Thyroid gland (tissue), 4 donors: ENCODE data around the gene ROBO4.

ENCODE experiments used
- CTCF ChIP-seq, 6 experiments: fragments of 200-600 bp in 3 of 6; fragments of 450-650 bp in 3 of 6; sonication (generic) in 3 of 6; IDR thresholded peaks; one replicate each; pipeline ENCODE4 v1.5.1; 2016 to 2019; ENCODE audit warnings: antibody characterized with exemption in 6 of 6, mild to moderate bottlenecking in 2 of 6, inconsistent platforms in 1 of 6, moderate library complexity in 1 of 6
- POLR2A ChIP-seq, 2 donors: fragments of 450-650 bp; IDR thresholded peaks; one replicate each; pipeline ENCODE4 v1.6.1; 2017; ENCODE audit warnings: antibody characterized with exemption in 2 of 2, mild to moderate bottlenecking in 2 of 2, moderate library complexity in 1 of 2

- no peak for TF ChIP-seq CTCF (IDR thresholded peaks at IDR 0.05)
- TF ChIP-seq POLR2A (IDR thresholded peaks at IDR 0.05), result no peak
Measured at GRCh38 chr11:124943254-124943616, 45.6 kb upstream of the ROBO4 start.
